Measurements from ENCODE around the gene SNX25.
"Not testable (repeated sequence)": the region's sequence is repeated elsewhere in the genome, so short reads cannot be mapped to it uniquely, and the experiment has no call there.

The SNX25 gene

DNA sequence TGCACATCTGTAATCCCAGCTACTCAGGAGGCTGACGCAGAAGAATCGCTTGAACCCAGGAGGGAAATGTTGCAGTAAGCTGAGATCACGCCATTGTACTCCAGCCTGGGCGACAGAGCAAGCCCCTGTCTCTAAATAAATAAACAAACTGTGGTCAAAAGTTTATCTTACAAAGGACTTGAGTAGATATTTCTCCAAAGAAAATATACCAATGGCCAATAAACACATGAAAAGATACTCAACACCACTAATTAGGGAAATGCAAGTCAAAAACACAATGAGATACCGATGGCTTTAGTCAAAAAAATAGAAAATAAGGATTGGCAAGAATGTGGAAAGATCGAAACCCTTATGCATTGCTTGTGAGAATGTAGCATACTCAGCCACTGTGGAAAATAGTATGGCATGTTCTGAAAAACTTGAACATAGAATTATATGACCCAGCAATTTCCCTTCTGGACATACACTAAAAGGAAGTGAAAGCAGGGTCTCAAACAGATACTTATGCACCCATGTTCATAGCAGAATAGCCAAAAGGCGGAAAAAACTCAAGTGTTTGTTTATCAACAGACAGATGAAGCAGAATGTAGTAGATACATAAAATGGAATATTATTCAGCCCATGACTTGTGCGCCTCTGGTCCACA is 3.6 kb upstream of the SNX25 start:
- DNase-seq: no peak

- no peak for DNase-seq
Observed at GRCh38 chr4:185207466-185207865, 1.9 kb upstream of the SNX25 start.

GRCh38 chr4:185209852-185210101 is 379 bp downstream of the SNX25 start:
- not testable (repeated sequence) for DNase-seq

GRCh38 chr4:185210102-185210981 is 944 bp downstream of the SNX25 start:
- DNase-seq: peak; percentile 17

- DNase-seq: no peak
Observed at GRCh38 chr4:185211035-185211434, 1.6 kb downstream of the SNX25 start.

- DNase-seq: no peak
Observed at GRCh38 chr4:185211641-185212040, 2.2 kb downstream of the SNX25 start.

GRCh38 chr4:185212581-185212980 is 3.2 kb downstream of the SNX25 start:
- DNase-seq: no peak

- DNase-seq: no peak
Observed at GRCh38 chr4:185213877-185214276, 4.5 kb downstream of the SNX25 start.

DNA sequence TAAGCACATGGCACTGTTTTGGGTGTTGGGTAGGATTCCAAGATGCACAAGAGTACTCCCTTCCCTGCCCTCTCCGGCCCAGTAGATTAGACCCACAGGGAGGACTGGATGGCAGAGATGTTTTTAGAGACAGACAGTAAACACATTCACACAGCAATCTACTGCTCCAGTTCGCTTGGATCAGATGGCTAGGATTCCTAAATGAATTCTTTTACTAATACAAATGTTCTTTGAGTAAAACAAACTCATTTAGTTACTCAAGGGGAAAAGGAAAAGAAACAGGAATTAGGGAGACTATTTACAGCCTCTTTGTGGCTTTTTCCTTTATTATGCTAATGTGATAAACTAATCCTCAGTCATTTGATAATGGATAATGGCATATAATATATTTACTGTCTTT is 5.9 kb downstream of the SNX25 start:
- no peak for DNase-seq

- no peak for DNase-seq
Observed at GRCh38 chr4:185217408-185217975, 8.1 kb downstream of the SNX25 start.

GRCh38 chr4:185218312-185218711 is 8.9 kb downstream of the SNX25 start:
- no peak for DNase-seq

- DNase-seq: no peak
Observed at GRCh38 chr4:185219551-185220344, 10.3 kb downstream of the SNX25 start.

DNA sequence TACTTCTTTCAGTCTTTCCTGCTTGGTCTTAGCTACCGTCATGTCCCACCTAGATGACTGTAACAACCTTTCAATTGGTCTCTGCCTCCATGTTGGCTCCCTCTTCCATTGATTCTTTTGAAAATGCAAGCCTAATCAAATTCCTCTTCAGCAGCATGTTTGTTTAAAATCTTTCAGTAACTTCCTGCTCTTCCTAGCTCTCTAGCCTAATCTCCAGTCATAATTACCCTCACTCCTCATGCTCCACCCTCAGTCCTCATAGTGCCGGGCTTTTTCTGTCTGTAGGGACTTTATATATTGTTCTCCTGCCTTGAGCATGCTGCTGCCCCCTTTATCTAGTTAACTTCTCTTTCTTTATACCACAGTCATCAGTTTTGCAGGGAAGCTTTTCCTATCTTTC is 12.1 kb downstream of the SNX25 start:
- DNase-seq: no peak

DNA sequence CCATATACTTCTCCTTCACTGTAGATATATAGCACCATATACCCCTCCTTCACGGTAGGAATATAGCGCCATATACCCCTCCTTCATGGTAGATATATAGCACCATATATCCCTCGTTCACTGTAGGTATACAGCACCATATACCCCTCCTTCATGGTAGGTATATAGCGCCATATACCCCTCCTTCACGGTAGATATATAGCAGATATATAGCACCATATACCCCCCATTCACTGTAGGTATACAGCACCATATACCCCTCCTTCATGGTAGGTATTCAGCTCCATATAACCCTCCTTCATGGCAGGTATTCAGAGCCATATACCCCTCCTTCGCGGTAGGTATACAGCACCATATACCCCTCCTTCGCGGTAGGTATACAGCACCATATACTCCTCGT is 12.5 kb downstream of the SNX25 start:
- DNase-seq: no peak

GRCh38 chr4:185222598-185222997 is 13.2 kb downstream of the SNX25 start:
- DNase-seq: no peak

DNA sequence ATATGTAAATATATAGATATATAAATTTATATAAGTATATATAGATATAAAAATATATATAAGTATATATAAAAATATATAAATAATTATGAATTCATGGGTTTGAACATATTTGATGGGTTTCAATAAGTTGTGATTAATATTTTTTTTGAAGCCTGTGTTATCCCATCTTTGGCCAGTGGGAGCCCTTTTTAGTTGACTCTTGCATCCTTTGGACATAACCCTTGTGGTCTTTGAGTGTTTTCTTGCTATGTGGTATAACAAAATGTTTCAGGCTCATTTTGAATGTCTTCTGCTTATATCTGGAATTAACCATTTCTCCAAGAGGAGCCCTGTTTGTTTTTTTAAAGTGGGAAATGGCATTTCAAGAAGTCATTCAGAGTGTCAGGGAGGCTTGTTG is 15.2 kb downstream of the SNX25 start:
- DNase-seq: no peak

DNA sequence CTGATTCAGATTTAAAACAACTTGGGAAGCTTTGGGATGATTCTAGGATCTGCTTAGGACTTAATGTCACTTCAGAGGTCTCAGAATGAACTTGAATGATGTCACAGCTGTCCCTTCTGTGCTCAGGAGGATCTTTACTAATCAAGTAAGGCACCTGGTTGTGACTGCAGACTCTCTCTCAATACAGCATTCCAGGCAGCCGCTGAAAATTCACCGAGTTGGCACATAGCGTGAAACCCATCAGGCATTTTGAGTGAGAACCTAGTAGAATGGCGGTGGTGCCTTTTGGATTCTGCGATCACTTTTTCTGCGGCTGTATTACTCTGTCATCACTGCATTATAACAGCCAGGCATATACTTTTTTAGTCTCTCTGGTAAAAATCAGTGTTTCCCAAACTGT is 16.5 kb downstream of the SNX25 start:
- no peak for DNase-seq

- DNase-seq: no peak
Observed at GRCh38 chr4:185227131-185227551, 17.7 kb downstream of the SNX25 start.

DNA sequence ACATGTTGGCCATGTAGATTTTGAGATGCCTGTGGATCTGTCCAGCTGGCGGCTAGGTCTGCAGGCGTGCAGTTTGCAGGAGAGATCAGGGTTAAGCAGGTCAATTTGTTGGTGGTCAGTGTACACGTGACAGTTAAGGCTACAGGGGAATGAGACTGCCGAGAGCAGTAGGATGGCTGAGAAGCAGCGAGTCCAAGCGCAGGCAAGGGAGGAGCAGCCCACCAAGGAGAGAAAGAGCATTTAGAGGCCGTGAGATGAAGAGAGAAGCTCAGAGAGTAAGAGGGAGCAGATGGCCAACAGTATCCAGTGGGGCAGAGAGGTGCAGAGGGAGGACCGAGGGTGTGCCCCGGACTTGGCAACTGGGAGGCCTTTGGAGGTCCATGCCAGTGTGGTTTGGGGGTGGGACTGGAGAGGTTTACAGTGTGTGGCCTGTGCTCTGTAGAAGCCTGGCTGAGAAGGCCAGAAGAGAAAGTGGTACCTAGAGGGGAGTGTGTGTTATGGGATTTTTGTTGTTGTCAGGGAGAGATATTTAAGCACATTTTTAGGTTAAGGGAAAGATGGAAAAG is 18.4 kb downstream of the SNX25 start:
- no peak for DNase-seq

DNA sequence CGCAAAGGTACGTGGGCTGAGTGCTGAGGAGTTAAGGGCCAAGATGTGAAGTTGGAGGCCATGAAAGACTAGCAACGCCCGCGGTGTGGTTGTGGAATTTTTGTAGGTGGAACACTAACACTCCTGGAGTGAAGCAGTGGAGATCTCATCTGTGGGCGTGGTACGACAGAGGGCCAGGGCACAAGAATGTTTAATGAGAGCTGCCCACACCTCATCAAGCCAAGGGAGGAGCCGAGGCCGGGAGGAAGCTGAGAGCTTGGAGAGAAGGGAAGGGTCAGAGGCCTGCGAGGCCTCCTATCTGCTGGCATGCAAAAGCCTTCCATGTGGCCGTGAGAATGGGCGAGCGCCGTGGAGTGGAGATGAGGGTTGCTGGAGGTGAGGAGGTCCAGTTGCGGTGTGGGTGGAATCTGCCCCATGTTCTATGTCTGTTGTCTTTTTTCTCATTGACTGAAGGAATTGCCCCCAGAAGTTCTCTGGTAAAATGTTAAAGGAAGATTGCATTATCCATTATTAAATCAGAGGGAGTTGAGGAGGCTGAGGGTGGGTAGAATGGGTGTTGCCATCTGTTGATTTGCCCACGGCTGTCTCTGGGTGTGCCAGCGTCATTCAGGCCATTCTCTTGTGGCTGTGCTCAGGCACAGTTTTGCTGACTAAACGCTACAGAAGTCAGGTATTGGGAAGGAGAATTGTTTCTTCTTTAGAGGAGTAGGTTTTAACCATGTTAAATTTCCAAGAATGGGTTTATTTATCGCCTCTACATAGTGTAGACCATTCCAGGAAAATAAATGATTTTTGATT is 19.8 kb downstream of the SNX25 start:
- DNase-seq: no peak

GRCh38 chr4:185232370-185232769 is 23.0 kb downstream of the SNX25 start:
- DNase-seq: no peak

DNA sequence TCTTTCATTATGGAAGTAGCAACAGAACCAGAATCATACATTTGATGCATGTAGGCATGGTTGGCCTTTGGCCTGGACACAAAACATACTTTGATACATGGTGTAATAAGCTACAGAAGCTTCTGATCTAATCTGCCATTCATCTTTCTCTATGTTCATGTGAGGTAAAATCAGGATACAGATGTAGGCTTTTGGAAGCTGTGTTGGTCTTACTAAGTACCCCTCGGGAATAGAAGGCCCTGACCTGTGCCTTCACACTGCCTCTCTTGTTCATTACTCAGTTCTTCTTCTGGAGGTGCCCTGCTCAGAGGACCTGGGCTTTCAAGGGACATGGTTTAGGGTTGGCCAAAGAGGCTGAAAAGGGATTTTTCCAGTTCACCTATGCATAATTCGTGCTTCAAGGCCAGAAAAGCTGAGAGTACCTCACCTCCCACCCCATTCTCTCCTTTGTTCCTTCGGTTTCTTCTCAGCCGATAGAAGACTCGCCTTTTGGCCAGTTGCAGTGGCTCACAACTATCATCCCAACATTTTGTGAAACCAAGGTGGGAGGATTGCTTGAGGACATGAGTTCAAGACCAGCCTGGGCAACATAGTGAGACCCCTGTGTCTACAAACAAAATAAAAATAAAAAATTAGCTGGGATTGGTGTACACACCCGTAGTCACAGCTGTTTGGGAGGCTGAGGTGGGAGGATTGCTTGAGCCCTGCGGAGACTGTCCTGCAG is 25.9 kb downstream of the SNX25 start:
- DNase-seq: no peak

All from NK-92 treated with Interleukin-12 subunit alpha and Interleukin-12 subunit beta, amount 100 ng/mL, for 24 hours (cell line).